Lower lobe of right lung (tissue), 2 donors: ENCODE data around the gene TINAGL1. TPM values are rescaled to one million over a fixed set of nuclear protein-coding genes. Genes with fewer than 3 reads are reported as not detected.

Experiments used
- ATAC-seq, 2 donors: fragments of 200-7000 bp; cut with Tn5 transposase; one replicate each; pipeline ENCODE4 v1.9.1; 2020 to 2022; ENCODE audit warnings: mild to moderate bottlenecking in 2 of 2, moderate library complexity in 2 of 2
- DNase-seq: peaks from one replicate; pipeline ENCODE4 v3.0.0-alpha.2; 2020
- H3K27ac ChIP-seq: fragments of 200-600 bp; one replicate; pipeline ENCODE4 v1.8.0; 2022
- H3K27me3 ChIP-seq: fragments of 200-600 bp; one replicate; pipeline ENCODE4 v1.8.0; 2022; ENCODE audit warnings: low read depth
- H3K36me3 ChIP-seq: fragments of 200-600 bp; one replicate; pipeline ENCODE4 v1.8.0; 2022; ENCODE audit warnings: mild to moderate bottlenecking
- H3K4me1 ChIP-seq: fragments of 200-600 bp; one replicate; pipeline ENCODE4 v1.8.0; 2022
- H3K4me3 ChIP-seq: fragments of 200-600 bp; one replicate; pipeline ENCODE4 v1.8.0; 2022; ENCODE audit warnings: mild to moderate bottlenecking
- H3K9me3 ChIP-seq: fragments of 200-600 bp; one replicate; pipeline ENCODE4 v1.8.0; 2022
- CTCF ChIP-seq: fragments of 200-600 bp; IDR thresholded peaks from one replicate; pipeline ENCODE4 v1.8.0; 2022; ENCODE audit warnings: antibody characterized with exemption, mild to moderate bottlenecking
- intact Hi-C: fragments of 100-400 bp; cut with DNase I; formaldehyde crosslinking; loops from one replicate; pipeline ENCODE4 v1.11.0; 2022
- total RNA-seq: library from RNA; stranded (reverse); fragmentation: NEBNext Ultra II Directional; extraction: Animal tissue kit (Norgen Biotek cat#: 25700); gene quantifications from one replicate; pipeline ENCODE4 v1.2.1, GENCODE V29; 2021
- donor health status: DM: no; HTN: yes; CAD: no; lungs with severe emphysema.

TINAGL1 gene
- total RNA-seq, 1 donor from 2014 or later: 64.5 TPM

GRCh38 chr1:31627930-31628559 is 51.7 kb downstream of the TINAGL1 start:
- Histone ChIP-seq H3K27me3 (no peaks in the 10 kb centered on the region), H3K4me1 (peaks cover 42% of the 10 kb centered on the region), H3K27ac (peak overlapping the region; percentile 80), H3K9me3 (no peaks in the 10 kb centered on the region), H3K4me3 (no peak overlapping the region), H3K36me3 (peaks cover 57% of the 10 kb centered on the region)
- ATAC-seq: peak; percentile 90 to 93
- DNase-seq: peak; percentile 90
- intact Hi-C loops: no loop called here
- TF ChIP-seq CTCF: no peak

DNA sequence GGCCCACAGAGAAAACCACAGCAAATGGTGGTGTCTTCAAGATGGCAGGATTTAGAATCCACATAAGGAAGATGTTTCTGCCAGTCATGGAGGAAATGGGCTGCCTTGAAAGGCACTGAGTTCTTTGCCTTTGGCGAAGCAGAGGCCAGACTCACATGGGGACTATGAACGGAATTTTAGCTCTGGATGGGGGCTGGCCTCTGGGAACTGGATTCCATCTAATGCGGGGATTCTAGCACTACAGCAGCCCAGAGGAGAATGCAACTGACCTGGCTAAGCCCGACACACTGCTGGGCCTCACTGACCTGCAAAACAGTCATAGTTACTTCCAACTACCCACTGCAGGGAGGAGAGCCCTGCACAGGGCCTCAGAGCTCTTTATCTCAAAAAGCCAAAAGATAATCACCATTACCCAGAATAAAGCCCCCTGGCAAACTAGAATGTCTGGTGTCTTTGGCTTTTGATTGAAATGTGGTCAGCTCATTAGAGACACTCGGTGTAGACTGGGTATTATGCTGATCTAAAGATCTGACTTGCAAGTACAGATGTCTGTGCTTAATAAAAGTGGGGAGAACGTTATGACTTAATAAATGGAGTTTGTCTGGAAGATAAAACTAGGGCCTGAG is 52.7 kb downstream of the TINAGL1 start:
- Histone ChIP-seq H3K27ac (peak overlapping the region; percentile 80), H3K4me3 (no peak overlapping the region), H3K9me3 (no peaks in the 10 kb centered on the region), H3K4me1 (peaks cover 42% of the 10 kb centered on the region), H3K36me3 (peaks cover 67% of the 10 kb centered on the region), H3K27me3 (no peaks in the 10 kb centered on the region)
- intact Hi-C loops: no loop called here
- DNase-seq: no peak
- ATAC-seq: no peak
- TF ChIP-seq CTCF: no peak

DNA sequence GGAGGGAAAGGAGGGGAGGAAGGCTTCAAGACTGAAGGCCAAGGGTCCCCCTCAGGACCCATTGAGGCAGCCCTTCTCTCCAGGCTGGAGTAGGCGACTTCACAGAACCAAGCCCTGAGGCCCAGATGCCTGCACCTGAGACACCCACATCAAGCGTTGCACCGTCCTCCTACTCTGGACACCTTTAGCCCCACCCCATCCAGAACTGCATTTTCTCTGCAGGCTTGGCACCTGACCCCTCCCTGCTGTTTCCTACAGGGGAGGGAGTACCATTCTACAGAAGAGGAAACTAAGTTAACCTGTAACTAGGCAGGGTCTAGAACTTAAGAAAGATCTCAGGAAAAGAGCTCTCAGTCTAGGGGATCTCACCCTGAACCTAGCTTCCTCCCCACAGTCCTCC is 56.3 kb downstream of the TINAGL1 start:
- Histone ChIP-seq H3K4me1 (peaks cover 39% of the 10 kb centered on the region), H3K4me3 (no peak overlapping the region), H3K27ac (no peak overlapping the region), H3K36me3 (peaks cover 75% of the 10 kb centered on the region), H3K27me3 (no peaks in the 10 kb centered on the region), H3K9me3 (no peaks in the 10 kb centered on the region)
- TF ChIP-seq CTCF: no peak
- DNase-seq: no peak
- ATAC-seq: no peak
- intact Hi-C loops: no loop called here

GRCh38 chr1:31633117-31633516 is 56.8 kb downstream of the TINAGL1 start:
- Histone ChIP-seq H3K27me3 (no peaks in the 10 kb centered on the region), H3K4me3 (no peak overlapping the region), H3K27ac (no peak overlapping the region), H3K9me3 (no peaks in the 10 kb centered on the region), H3K4me1 (peaks cover 39% of the 10 kb centered on the region), H3K36me3 (peaks cover 72% of the 10 kb centered on the region)
- DNase-seq (no peak), ATAC-seq (no peak)
- intact Hi-C loops: no loop called here
- TF ChIP-seq CTCF: peak; percentile 45

Other genes starting within 250 kb of the TINAGL1 start
- gene FABP3, start 203.4 kb upstream of the TINAGL1 start, total RNA-seq: 24.5 TPM
- gene SERINC2, start 163.3 kb upstream of the TINAGL1 start, total RNA-seq: 32.3 TPM
- gene HCRTR1, start 41.2 kb downstream of the TINAGL1 start, total RNA-seq: not detected
- 61.6 TPM for gene PEF1, start 68.4 kb downstream of the TINAGL1 start, total RNA-seq
- 11.8 TPM for gene COL16A1, start 127.5 kb downstream of the TINAGL1 start, total RNA-seq
- 1.1 TPM for gene ADGRB2, start 187.8 kb downstream of the TINAGL1 start, total RNA-seq
- 21.6 TPM for gene SPOCD1, start 239.5 kb downstream of the TINAGL1 start, total RNA-seq